ENCODE data around the gene GRAP. TPM values are rescaled to one million over a fixed set of nuclear protein-coding genes. Genes with fewer than 3 reads are reported as not detected.

The GRAP gene
- total and polyA plus RNA-seq, 2 experiments from 2014 or later, result 0.24 TPM; not detected in 1

DNA sequence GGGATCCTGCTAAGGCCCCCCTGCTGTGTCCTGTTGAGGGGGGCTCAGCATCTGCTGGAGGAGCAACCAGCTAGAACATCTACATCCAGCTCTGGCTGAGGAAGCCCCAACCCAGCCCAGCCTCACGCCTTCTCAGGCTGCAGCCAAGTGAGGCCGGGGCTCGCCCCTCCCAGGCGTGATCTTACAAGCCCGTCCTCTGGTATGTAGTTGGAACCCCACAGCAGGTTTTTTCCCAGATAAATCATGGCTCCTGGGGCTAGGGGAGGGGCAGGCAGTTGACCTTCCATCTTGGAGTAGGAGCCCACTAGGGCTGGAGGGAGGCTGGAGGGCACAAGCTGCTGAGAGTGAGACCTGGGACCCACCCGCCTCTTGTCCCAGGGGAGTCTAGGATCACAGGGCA is 46.8 kb downstream of the GRAP start (continued):
- TF ChIP-seq, protein P1, sequence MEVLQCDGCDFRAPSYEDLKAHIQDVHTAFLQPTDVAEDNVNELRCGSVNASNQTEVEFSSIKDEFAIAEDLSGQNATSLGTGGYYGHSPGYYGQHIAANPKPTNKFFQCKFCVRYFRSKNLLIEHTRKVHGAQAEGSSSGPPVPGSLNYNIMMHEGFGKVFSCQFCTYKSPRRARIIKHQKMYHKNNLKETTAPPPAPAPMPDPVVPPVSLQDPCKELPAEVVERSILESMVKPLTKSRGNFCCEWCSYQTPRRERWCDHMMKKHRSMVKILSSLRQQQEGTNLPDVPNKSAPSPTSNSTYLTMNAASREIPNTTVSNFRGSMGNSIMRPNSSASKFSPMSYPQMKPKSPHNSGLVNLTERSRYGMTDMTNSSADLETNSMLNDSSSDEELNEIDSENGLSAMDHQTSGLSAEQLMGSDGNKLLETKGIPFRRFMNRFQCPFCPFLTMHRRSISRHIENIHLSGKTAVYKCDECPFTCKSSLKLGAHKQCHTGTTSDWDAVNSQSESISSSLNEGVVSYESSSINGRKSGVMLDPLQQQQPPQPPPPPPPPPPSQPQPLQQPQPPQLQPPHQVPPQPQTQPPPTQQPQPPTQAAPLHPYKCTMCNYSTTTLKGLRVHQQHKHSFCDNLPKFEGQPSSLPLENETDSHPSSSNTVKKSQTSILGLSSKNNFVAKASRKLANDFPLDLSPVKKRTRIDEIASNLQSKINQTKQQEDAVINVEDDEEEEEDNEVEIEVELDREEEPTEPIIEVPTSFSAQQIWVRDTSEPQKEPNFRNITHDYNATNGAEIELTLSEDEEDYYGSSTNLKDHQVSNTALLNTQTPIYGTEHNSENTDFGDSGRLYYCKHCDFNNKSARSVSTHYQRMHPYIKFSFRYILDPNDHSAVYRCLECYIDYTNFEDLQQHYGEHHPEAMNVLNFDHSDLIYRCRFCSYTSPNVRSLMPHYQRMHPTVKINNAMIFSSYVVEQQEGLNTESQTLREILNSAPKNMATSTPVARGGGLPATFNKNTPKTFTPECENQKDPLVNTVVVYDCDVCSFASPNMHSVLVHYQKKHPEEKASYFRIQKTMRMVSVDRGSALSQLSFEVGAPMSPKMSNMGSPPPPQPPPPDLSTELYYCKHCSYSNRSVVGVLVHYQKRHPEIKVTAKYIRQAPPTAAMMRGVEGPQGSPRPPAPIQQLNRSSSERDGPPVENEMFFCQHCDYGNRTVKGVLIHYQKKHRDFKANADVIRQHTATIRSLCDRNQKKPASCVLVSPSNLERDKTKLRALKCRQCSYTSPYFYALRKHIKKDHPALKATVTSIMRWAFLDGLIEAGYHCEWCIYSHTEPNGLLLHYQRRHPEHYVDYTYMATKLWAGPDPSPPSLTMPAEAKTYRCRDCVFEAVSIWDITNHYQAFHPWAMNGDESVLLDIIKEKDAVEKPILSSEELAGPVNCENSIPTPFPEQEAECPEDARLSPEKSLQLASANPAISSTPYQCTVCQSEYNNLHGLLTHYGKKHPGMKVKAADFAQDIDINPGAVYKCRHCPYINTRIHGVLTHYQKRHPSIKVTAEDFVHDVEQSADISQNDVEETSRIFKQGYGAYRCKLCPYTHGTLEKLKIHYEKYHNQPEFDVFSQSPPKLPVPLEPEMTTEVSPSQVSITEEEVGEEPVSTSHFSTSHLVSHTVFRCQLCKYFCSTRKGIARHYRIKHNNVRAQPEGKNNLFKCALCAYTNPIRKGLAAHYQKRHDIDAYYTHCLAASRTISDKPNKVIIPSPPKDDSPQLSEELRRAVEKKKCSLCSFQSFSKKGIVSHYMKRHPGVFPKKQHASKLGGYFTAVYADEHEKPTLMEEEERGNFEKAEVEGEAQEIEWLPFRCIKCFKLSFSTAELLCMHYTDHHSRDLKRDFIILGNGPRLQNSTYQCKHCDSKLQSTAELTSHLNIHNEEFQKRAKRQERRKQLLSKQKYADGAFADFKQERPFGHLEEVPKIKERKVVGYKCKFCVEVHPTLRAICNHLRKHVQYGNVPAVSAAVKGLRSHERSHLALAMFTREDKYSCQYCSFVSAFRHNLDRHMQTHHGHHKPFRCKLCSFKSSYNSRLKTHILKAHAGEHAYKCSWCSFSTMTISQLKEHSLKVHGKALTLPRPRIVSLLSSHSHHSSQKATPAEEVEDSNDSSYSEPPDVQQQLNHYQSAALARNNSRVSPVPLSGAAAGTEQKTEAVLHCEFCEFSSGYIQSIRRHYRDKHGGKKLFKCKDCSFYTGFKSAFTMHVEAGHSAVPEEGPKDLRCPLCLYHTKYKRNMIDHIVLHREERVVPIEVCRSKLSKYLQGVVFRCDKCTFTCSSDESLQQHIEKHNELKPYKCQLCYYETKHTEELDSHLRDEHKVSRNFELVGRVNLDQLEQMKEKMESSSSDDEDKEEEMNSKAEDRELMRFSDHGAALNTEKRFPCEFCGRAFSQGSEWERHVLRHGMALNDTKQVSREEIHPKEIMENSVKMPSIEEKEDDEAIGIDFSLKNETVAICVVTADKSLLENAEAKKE (CRISPR knock-in tag; IDR thresholded peaks at IDR 0.05), result no peak
- no peak for TF ChIP-seq JUNB (IDR thresholded peaks at IDR 0.05; ENCODE audit: unreplicated experiment)

DNA sequence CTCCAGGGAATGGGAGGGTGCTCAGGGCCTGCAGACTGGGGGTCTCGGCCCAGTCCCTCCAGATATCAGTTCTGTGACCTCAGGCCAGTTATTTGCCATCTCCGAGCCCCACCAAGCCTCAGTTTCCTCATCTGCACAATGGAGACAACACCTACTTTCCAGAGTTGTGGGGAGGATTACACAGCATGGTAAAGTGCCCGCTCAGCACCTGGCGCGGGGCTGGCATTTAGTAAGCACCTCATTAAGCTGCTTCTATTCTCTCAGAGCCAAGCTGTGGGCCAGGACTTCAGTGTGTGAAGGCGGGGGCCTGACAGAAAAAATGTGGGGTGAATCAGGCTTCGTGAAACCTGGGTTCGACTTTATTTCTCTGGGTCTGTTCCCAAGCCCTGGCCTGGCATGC is 47.4 kb downstream of the GRAP start:
- peaks cover 15% of the 10 kb centered on the region; the same call in 2 of the 3 replicates for H3K9me3 Mint-ChIP-seq
- H3K36me3 ChIP-seq (ENCODE audit: insufficient read depth), result peaks cover 6% of the 10 kb centered on the region; the same call in 1 of the 2 replicates
- no peak for DNase-seq (ENCODE audit: low spot score)
- peaks cover 14% of the 10 kb centered on the region for H3K4me1 Mint-ChIP-seq
- no peak overlapping the region for H3K27ac ChIP-seq (ENCODE audit: low read depth)
- peaks cover 48% of the 10 kb centered on the region for H3K36me3 Mint-ChIP-seq (ENCODE audit: low read depth)
- H3F3A ChIP-seq (replicated peaks; ENCODE audit: low read depth), result no peaks in the 10 kb centered on the region
- H3K27me3 Mint-ChIP-seq (ENCODE audit: insufficient read depth, low read depth, poor library complexity), result peaks cover 3% of the 10 kb centered on the region
- H3K9me2 ChIP-seq (ENCODE audit: insufficient read depth), result no peaks in the 10 kb centered on the region
- no peak overlapping the region for H3K4me3 ChIP-seq
- H3K4me1 ChIP-seq (ENCODE audit: insufficient read depth), result peaks cover 7% of the 10 kb centered on the region; the same call in 1 of the 2 replicates
- no peak for ATAC-seq
- H2AFZ ChIP-seq, result no peak overlapping the region
- no peaks in the 10 kb centered on the region for H3K27me3 ChIP-seq (ENCODE audit: insufficient read depth)
- H3K27ac Mint-ChIP-seq, result no peak overlapping the region
- no peak overlapping the region for H3K4me2 ChIP-seq
- H3K79me2 ChIP-seq (replicated peaks; ENCODE audit: insufficient read depth), result peaks cover 81% of the 10 kb centered on the region
- H3K4me3 Mint-ChIP-seq, result no peak overlapping the region
- peaks cover 46% of the 10 kb centered on the region for H4K20me1 ChIP-seq (replicated peaks; ENCODE audit: insufficient read depth)
- TF ChIP-seq JUNB (IDR thresholded peaks at IDR 0.05; ENCODE audit: unreplicated experiment) (no peak), EZH2 (IDR thresholded peaks at IDR 0.05; ENCODE audit: low read depth, unreplicated experiment) (no peak), EZH2phosphoT487 (IDR thresholded peaks at IDR 0.05; ENCODE audit: unreplicated experiment) (no peak), POLR2AphosphoS5 (IDR thresholded peaks at IDR 0.05; ENCODE audit: low read depth) (no peak)
- TF ChIP-seq, protein P2, sequence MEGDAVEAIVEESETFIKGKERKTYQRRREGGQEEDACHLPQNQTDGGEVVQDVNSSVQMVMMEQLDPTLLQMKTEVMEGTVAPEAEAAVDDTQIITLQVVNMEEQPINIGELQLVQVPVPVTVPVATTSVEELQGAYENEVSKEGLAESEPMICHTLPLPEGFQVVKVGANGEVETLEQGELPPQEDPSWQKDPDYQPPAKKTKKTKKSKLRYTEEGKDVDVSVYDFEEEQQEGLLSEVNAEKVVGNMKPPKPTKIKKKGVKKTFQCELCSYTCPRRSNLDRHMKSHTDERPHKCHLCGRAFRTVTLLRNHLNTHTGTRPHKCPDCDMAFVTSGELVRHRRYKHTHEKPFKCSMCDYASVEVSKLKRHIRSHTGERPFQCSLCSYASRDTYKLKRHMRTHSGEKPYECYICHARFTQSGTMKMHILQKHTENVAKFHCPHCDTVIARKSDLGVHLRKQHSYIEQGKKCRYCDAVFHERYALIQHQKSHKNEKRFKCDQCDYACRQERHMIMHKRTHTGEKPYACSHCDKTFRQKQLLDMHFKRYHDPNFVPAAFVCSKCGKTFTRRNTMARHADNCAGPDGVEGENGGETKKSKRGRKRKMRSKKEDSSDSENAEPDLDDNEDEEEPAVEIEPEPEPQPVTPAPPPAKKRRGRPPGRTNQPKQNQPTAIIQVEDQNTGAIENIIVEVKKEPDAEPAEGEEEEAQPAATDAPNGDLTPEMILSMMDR (conservative IDR thresholded peaks at IDR 0.05; ENCODE audit: low read depth in 2 of 2), result no peak
- TF ChIP-seq, protein P3, sequence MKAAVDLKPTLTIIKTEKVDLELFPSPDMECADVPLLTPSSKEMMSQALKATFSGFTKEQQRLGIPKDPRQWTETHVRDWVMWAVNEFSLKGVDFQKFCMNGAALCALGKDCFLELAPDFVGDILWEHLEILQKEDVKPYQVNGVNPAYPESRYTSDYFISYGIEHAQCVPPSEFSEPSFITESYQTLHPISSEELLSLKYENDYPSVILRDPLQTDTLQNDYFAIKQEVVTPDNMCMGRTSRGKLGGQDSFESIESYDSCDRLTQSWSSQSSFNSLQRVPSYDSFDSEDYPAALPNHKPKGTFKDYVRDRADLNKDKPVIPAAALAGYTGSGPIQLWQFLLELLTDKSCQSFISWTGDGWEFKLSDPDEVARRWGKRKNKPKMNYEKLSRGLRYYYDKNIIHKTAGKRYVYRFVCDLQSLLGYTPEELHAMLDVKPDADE (IDR thresholded peaks at IDR 0.05), result no peak

Data from GM23338 (cell line).